HepG2 (cell line): ENCODE measurements around the gene EPHA2. TPM values are rescaled to one million over a fixed set of nuclear protein-coding genes. Genes with fewer than 3 reads are reported as not detected.
A peak's percentile ranks its signal among the peaks of the same experiment; 100 is the strongest.

ENCODE experiments used
- ATAC-seq: fragments of 200-7000 bp; cut with Tn5 transposase; 3 replicates; pipeline ENCODE4 v1.9.1; 2020; ENCODE audit warnings: mild to moderate bottlenecking, moderate library complexity
- BruUV-seq: library from RNA; stranded (reverse); fragments of 400-500 nt; replicated peaks from 2 replicates; lab custom pipeline; 2021; lab: Mats Ljungman, UMichigan
- CTCF ChIA-PET: fragments of 300-600 bp; formaldehyde crosslinking; extraction: SDS; loops from one replicate; lab custom pipeline; 2021; ENCODE audit warnings: low total read pairs, inconsistent platforms, low intra/inter-chr PET ratio; lab: Yijun Ruan, JAX
- POLR2A ChIA-PET: fragments of 350-600 bp; sonication (Branson Sonifier 250); formaldehyde crosslinking; loops from one replicate; lab custom pipeline; 2020; ENCODE audit warnings: antibody characterized with exemption, inconsistent platforms; lab: Yijun Ruan, JAX
- DNase-seq: peaks from one replicate; pipeline ENCODE4 v3.0.0-alpha.2; 2015; ENCODE audit warnings: low spot score
- FAIRE-seq: peaks from 3 replicates; lab custom pipeline; 2011; peaks lifted over from hg19 to GRCh38; lab: Jason Lieb, UNC
- H2AFZ ChIP-seq: one replicate; pipeline ENCODE4 v1.6.1; 2011; ENCODE audit warnings: low read length, inconsistent platforms
- H3K27ac ChIP-seq: fragments of 300-600 bp; 3 replicates; pipeline ENCODE4 v1.8.0; 2011; ENCODE audit warnings: mixed run types, mild to moderate bottlenecking, mixed read lengths, low read length, inconsistent platforms; ENCODE audit not compliant: insufficient read depth; ENCODE audit errors: extremely low read length
- H3K27me3 ChIP-seq, 2 experiments: fragments of 200-600 bp in 1 of 2; 2 replicates in 1 of 2; 3 replicates in 1 of 2; pipeline versions ENCODE4 v1.6.0 to v1.8.0; 2011; ENCODE audit warnings: low read length in 2 of 2, mild to moderate bottlenecking in 2 of 2, moderate library complexity in 2 of 2, inconsistent platforms in 1 of 2; ENCODE audit not compliant: insufficient read depth in 2 of 2, control insufficient read depth in 1 of 2
- H3K36me3 ChIP-seq, 2 experiments: fragments of 200-600 bp in 1 of 2; replicated peaks in 1 of 2; 2 replicates in 1 of 2; 3 replicates in 1 of 2; pipeline versions ENCODE4 v1.5.1 to v1.8.0; 2011; ENCODE audit warnings: low read length in 2 of 2, inconsistent platforms in 1 of 2; ENCODE audit not compliant: insufficient read depth in 2 of 2, control insufficient read depth in 1 of 2
- H3K4me1 ChIP-seq: 2 replicates; pipeline ENCODE4 v1.5.1; 2012; ENCODE audit warnings: low read length, inconsistent platforms; ENCODE audit not compliant: insufficient read depth
- H3K4me2 ChIP-seq: 2 replicates; pipeline ENCODE4 v1.6.0; 2011; ENCODE audit warnings: low read depth, low read length, inconsistent platforms
- H3K4me3 ChIP-seq, 3 experiments: fragments of 200-600 bp in 1 of 3; sonication (generic), shearing (Covaris generic) in 1 of 3; replicated peaks in 1 of 3; 2 replicates each; pipeline ENCODE4 v1.5.1; 2011 to 2016; ENCODE audit warnings: low read length in 3 of 3, inconsistent platforms in 2 of 3, low read depth in 2 of 3, mild to moderate bottlenecking in 2 of 3, control low read depth in 1 of 3, mixed read lengths in 1 of 3; ENCODE audit not compliant: insufficient read depth in 1 of 3
- H3K79me2 ChIP-seq: one replicate; pipeline ENCODE4 v1.6.1; 2011; ENCODE audit warnings: low read length, inconsistent platforms; ENCODE audit not compliant: insufficient read depth
- H3K9ac ChIP-seq: 2 replicates; pipeline ENCODE4 v1.6.0; 2011; ENCODE audit warnings: mild to moderate bottlenecking, low read depth, low read length, inconsistent platforms; ENCODE audit not compliant: insufficient read depth
- H3K9me3 ChIP-seq: 2 replicates; pipeline ENCODE4 v1.5.1; 2012; ENCODE audit warnings: mild to moderate bottlenecking, low read length
- H4K20me1 ChIP-seq: 2 replicates; pipeline ENCODE4 v1.6.0; 2011; ENCODE audit warnings: inconsistent platforms, mild to moderate bottlenecking, low read length, moderate library complexity; ENCODE audit not compliant: insufficient read depth
- DBP ChIP-seq: sonication (generic); formaldehyde crosslinking; IDR thresholded peaks from 2 replicates; pipeline ENCODE4 v1.4.0; 2020; ENCODE audit warnings: missing genetic modification reagents; ENCODE audit errors: not compliant biosample characterization
- ESRRA ChIP-seq: sonication (generic); formaldehyde crosslinking; IDR thresholded peaks from 2 replicates; pipeline ENCODE4 v1.5.1; 2020; ENCODE audit warnings: mild to moderate bottlenecking, low read depth, missing genetic modification reagents
- NFAT5 ChIP-seq: sonication (generic); formaldehyde crosslinking; IDR thresholded peaks from 2 replicates; pipeline ENCODE4 v1.4.0; 2020; ENCODE audit warnings: missing genetic modification reagents
- SIX4 ChIP-seq: sonication (generic); formaldehyde crosslinking; IDR thresholded peaks from 2 replicates; pipeline ENCODE4 v1.4.0; 2020; ENCODE audit warnings: missing genetic modification reagents
- ZNF10 ChIP-seq: sonication (generic); formaldehyde crosslinking; IDR thresholded peaks from 2 replicates; pipeline ENCODE4 v1.4.0; 2020; ENCODE audit warnings: mild to moderate bottlenecking, low read depth, missing genetic modification reagents, borderline replicate concordance
- ZNF770 ChIP-seq: sonication (generic); formaldehyde crosslinking; IDR thresholded peaks from 2 replicates; pipeline ENCODE4 v1.5.0; 2020; ENCODE audit warnings: mild to moderate bottlenecking, missing genetic modification reagents
- WGBS: methylation state at CpG from one replicate; pipeline ENCODE4 v1.1.6; 2017; ENCODE audit warnings: low lambda C conversion rate; 5-methylcytosine and 5-hydroxymethylcytosine counted together
- in situ Hi-C: cut with HindIII; loops from 2 replicates; pipeline ENCODE4 v1.10.0; 2017; ENCODE audit warnings: low pct_unique_long_range_greater_than_20kb; ENCODE audit not compliant: extremely low pct_ligation_motif_present
- intact Hi-C: fragments of 100-400 bp; cut with micrococcal nuclease; formaldehyde crosslinking; loops from one replicate; pipeline ENCODE4 v1.10.0; 2022; ENCODE audit not compliant: unreplicated experiment
- polyA plus RNA-seq, 8 experiments: library from polyadenylated mRNA; depleted of rRNA in 3 of 8; stranded (reverse) in 7 of 8; unstranded in 1 of 8; fragments of >200 nt; fragmentation: Illumina TruSeq in 4 of 8; extraction: Trizol in 4 of 8; gene quantifications; 2 replicates each; pipeline versions ENCODE4 v1.2.1 to v1.2.3, GENCODE V29; 2011 to 2016; ENCODE audit warnings: low read depth in 4 of 8, missing spikeins in 1 of 8, mixed read lengths in 1 of 8; ENCODE audit not compliant: insufficient read depth in 1 of 8
- total RNA-seq, 5 experiments: library from RNA; depleted of rRNA; stranded (reverse); fragments of >200 nt; fragmentation: Illumina TruSeq; extraction: Trizol; gene quantifications; 2 replicates each; pipeline ENCODE4 v1.2.3, GENCODE V29; 2016; ENCODE audit warnings: low read depth in 1 of 5
- TF ChIP-seq, protein P1 (sequence below): sonication (generic); formaldehyde crosslinking; IDR thresholded peaks from 2 replicates; pipeline ENCODE4 v1.8.1; 2023; ENCODE audit warnings: mild to moderate bottlenecking, missing genetic modification reagents, borderline replicate concordance
- TF ChIP-seq, protein P2 (sequence below): sonication (generic); formaldehyde crosslinking; IDR thresholded peaks from 2 replicates; pipeline ENCODE4 v1.5.1; 2020; ENCODE audit warnings: missing genetic modification reagents, mild to moderate bottlenecking, borderline replicate concordance
- TF ChIP-seq, protein P3 (sequence below): sonication (generic); formaldehyde crosslinking; IDR thresholded peaks from 2 replicates; pipeline ENCODE4 v1.8.1; 2023; ENCODE audit warnings: mild to moderate bottlenecking, missing genetic modification reagents

Gene EPHA2
- total and polyA plus RNA-seq, 2 of the 13 experiments (the other 11 are each of a cell fraction or from before 2014, with no cell fraction given) = 33.6 to 53.6 TPM

DNA sequence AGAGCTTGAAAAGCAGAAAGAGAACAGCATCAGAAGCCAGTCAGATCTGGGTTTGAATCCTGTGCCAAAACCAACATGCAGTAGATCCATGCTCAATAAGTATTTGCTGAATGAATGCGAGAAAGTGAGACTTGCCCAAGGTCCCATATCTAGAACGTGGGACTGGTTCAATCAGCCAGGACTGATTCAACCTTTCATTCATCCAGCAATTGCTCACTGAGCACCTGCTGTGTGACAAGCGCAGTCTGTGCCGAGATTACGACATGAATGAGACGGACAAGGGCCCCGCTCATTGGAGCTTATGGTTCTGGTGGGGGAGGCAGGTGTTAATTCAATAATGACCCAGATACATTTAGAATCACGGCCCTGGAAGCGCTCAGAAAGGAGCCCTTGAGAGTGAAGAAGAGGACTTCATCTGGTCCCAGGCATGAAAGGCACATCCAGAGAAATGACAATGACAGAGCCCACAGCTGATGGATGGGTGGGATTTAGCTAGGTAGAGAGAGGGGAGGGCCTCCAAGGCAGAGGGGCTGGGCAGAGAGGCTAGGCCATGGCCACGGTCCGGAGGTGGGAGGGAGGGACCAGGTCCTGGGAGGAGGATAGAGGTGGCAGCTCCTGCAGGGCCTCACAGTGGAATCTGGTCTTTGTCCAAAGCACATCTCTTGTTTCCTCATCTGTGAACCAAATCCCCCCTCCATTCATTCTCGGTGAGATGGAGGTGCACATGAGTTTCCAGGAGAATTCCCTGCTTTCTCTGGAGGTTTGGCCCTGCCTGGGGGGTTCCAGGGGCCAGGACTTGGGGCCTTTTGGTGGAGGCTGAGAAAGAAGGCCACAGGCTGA lies 78.2 kb downstream of the EPHA2 start:
- H3K9me3 ChIP-seq = no peaks in the 10 kb centered on the region
- no peaks in the 10 kb centered on the region for H4K20me1 ChIP-seq
- no peaks in the 10 kb centered on the region for H3K79me2 ChIP-seq
- H3K4me3 ChIP-seq = no peak overlapping the region
- ATAC-seq = peak; percentile 29
- no peaks in the 10 kb centered on the region for H3K36me3 ChIP-seq
- FAIRE-seq = peak; percentile 44
- CTCF ChIA-PET = interaction anchor here (0.8 to 1.7 kb wide), 3 partner anchors 110 to 167 kb away, joined by 3 to 9 read pairs (median 5); no protein-coding TSS in a partner anchor
- peaks cover 54% of the 10 kb centered on the region for H3K4me1 ChIP-seq
- in situ Hi-C loops = loop anchor here (5.0 kb wide), 2 partner anchors 105 to 165 kb away; no protein-coding TSS in a partner anchor
- peak; percentile 44 for DNase-seq
- BruUV-seq = no TSS peak
- H3K4me2 ChIP-seq = peak overlapping the region; percentile 41
- peaks cover 0 to 32% of the 10 kb centered on the region in 2 experiments for H3K27me3 ChIP-seq
- H2AFZ ChIP-seq = no peak overlapping the region
- intact Hi-C loops = loop anchor here (2.0 to 10.0 kb wide), 3 partner anchors 67 to 167 kb away; partner anchors contain the start of gene CPLANE2
- WGBS = 5% methylated on average over 12 of the region's 12 CpGs
- no peak overlapping the region for H3K27ac ChIP-seq
- POLR2A ChIA-PET = interaction anchor here (1.2 kb wide), 1 partner anchor 66 kb away, joined by 3 read pairs; no protein-coding TSS in a partner anchor
- H3K9ac ChIP-seq = no peak overlapping the region
- no peak for TF ChIP-seq NFAT5 (CRISPR knock-in tag)
- no peak for TF ChIP-seq ZNF10 (CRISPR knock-in tag)
- TF ChIP-seq ESRRA (CRISPR knock-in tag) = no peak
- TF ChIP-seq, protein P1, sequence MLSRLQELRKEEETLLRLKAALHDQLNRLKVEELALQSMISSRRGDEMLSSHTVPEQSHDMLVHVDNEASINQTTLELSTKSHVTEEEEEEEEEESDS (CRISPR knock-in tag) = no peak
- TF ChIP-seq DBP (CRISPR knock-in tag) = no peak
- TF ChIP-seq, protein P2, sequence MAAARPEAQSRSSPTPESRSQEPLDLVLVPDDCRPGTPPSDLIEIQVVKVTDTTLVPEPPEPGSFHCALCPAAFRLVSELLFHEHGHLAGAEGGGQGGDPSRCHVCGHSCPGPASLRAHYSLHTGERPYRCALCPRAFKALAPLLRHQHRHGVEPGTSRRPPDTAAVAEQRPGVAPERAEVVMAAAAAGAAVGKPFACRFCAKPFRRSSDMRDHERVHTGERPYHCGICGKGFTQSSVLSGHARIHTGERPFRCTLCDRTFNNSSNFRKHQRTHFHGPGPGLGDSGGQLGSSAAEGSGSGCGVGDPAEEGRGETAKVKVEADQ (CRISPR knock-in tag) = no peak
- TF ChIP-seq ZNF770 (CRISPR knock-in tag) = peak; percentile 45; the same call in 1 of the 2 replicates
- TF ChIP-seq, protein P3, sequence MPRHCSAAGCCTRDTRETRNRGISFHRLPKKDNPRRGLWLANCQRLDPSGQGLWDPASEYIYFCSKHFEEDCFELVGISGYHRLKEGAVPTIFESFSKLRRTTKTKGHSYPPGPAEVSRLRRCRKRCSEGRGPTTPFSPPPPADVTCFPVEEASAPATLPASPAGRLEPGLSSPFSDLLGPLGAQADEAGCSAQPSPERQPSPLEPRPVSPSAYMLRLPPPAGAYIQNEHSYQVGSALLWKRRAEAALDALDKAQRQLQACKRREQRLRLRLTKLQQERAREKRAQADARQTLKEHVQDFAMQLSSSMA = no peak
- TF ChIP-seq SIX4 (CRISPR knock-in tag) = no peak
